ENCODE data around the gene TMEM236.

Gene TMEM236

DNA sequence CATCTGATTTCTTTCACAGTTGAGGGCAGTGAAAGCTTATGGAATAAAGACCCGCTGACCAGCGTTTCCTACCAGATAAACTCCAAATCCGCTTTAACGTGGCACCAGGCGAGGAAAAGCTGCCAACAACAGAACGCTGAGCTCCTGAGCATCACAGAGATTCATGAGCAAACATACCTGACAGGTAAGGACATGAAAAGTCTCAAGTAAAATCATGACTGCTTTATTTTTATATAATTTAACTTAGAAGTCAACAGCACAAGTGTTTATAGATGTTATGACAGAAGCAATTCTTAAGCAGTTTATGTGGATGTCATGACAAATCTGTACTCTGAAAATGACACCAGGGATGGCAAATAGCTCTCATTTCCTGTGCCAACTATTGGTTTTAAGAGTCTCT, 81.7 kb downstream of the TMEM236 start:
- DNase-seq: no peak

DNA sequence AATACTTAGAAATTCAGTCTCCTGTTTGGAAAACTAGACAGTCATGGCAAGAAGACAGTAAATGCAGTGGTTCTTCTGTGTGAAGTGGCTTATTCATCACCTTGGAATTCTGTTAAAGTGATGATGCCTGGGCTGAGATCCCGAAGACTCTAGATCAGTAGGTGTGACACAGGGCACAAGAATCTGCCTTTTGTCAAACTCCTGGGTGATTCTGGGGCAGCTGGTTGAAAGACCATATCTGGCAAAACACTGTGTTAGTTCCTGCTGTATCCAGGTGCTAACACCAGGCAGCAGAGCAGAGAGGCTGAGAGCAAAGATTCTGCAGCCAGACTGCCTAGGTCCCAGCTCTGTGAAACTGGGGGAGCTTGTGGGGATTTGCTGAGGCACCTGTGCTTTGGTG, 83.7 kb downstream of the TMEM236 start:
- no peak for DNase-seq

DNA sequence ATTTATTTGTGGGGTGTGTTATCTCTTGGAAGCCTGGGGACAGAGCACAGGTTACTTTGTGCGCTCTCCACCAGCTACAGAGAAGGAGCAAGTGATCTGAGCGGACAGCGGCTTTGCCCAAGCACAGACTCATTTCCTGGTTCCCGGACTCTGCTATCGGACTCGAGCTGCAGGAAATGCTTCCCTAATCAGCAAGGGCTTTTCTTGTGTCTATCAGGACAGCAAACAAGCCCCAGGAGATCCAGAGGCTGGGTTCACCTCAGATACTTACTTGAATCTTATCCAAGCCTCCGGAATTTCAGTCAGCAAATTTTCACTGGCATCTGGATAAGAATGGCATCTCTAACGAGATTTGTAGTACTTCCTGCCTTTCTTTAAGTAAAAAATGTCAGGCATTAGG, 84.9 kb downstream of the TMEM236 start:
- DNase-seq: no peak

DNA sequence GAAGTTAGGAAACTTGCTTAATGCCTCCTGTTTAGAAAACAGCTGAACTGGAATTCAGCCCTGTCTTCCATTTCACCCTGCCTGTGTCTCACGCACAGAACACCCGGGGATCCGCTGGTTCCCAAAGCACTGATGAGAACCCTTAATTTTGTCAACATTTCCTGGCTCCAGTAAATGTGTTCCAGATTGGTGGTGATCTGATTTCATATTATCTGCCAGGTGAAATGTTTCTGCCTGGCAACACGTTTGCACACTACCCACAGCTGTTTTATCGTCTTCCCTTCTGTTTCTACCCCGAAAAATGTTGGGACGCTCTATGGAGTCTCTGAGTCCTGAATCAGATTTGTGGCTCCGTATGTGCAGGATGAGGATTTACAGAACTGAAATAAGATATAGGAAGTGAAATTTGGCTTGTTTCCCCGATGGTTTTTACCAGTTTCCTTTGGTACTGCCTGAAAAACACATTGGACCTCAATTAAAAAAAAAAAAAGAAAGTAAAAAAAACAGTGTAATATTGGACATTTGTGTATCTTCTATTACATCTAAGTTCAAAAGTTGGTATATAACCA, 86.2 kb downstream of the TMEM236 start:
- no peak for DNase-seq

DNA sequence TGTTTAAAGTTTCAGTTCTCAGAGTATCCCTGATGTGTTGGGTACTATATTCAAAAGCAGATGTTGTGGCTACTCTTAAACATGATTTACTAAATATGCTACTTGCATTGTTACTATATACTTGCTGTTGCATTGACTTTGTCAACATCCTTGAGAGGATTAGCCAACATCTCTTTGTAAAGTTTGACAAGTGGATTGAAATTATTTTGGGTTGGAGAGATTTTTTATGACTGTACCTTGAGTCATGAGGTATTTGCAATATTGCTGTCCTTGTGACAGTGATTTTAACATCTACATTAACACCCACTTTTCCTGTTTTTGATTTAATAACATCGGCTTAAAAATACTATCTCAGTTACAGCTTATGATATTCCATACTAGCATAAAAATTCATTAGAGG, 89.0 kb downstream of the TMEM236 start:
- no peak for DNase-seq

DNA sequence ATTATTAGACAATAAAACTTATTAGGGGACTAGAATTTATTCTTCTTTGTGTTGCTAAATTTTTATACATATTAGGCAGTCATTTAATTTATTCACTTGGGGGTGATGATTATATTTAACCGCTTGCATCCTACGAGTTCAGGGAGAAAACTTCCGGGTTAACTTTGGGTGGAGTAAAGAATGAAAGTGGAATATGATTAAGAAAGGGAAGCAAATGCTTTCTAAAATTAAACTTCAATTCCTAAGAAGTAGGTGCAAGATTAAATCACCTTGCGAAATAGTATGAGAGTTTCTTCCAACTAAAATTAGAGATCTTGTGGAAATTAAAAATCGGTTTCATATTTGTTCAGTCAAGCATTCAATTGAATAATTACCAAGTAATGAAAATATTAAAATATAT, 90.6 kb downstream of the TMEM236 start:
- no peak for DNase-seq

DNA sequence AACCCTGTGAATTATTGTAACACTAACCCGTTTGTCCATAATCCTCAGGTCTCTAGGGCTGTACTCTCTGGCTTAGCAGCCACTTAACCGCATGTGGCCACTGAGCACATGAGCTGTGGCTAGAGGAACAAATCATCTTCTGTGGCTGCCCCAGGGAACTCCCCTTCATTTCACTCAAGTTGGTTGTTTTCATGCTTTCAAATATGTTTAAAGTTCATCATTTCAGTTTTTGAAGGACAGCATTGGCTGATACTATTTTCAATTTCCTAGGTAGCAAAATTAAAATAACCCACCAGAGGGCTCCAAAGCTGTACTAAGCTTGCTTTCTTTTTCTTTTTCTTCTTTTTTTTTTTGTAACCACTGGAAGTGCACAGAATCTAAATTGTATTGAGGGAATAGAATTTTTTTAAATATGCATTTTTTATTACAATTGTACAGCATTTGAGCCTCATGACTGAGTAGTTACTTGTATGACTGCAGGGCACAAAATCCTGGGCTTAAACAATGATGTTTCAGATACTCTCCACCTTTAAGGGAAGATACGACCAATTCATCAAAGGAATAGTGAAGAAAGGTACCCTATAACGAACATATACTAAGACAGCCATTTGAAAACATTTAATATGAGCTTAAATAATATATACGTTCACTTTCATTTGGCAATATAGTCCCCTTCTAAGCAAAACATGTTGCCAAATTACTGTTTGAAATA, 95.7 kb downstream of the TMEM236 start:
- DNase-seq: no peak

DNA sequence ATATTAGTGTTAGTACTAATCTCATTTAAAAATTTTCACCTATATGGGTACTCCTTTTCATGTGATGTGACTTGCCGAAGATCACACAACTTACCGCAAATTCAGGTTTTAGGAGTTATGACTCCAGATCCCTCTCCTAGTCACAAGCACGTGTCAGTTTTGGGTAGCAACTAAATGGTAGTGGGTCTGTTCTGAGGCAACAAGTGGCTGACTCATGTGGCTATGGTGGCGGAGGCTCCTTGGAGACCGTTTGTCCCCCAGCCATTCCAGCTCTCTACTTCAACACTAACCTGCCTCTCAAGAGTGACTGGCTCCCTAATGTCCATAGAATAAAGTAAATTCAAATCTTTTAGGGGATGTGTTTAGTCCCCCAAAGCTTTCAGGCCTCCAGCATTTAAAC, 96.6 kb downstream of the TMEM236 start:
- no peak for DNase-seq

All from activated T-cell treated with anti-CD3 and anti-CD28 coated beads, Interleukin-2, amount 50 U/mL, for 1 hour (primary cell).